GM12865 (cell line): Measurements from ENCODE around the gene RIT2.

Experiments used
- DNase-seq: peaks from one replicate; pipeline ENCODE4 v3.0.0; 2010; ENCODE audit warnings: low read depth
- H3K4me3 ChIP-seq: 2 replicates; pipeline ENCODE4 v1.5.1; 2011; ENCODE audit warnings: mild to moderate bottlenecking, low read depth, low read length, control low read depth
- TF ChIP-seq, protein P1 (sequence below): IDR thresholded peaks from 2 replicates; pipeline ENCODE4 v1.5.1; 2011; ENCODE audit warnings: low read length, control low read depth, low read depth, inconsistent platforms; ENCODE audit not compliant: insufficient read depth; ENCODE audit errors: missing control alignments

Gene RIT2

DNA sequence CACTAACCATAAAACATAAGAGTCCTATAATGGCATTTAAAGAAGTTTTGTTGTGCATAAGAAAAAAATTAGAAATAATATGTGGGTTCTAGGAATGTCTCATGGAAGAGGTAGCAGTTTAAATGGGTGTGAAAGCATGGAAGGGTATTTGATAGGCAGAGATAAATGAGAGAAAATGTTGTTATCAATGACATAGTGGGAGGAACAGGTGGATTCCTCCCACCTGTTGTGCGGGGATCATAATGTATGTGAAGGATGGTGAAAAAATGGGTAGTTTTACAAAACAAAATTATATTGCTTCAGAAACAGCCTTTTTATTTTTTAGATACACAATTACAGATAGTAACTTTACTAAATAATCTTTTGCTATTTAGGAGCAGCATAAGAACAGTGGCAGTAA is 41.7 kb downstream of the RIT2 start:
- TF ChIP-seq, protein P1, sequence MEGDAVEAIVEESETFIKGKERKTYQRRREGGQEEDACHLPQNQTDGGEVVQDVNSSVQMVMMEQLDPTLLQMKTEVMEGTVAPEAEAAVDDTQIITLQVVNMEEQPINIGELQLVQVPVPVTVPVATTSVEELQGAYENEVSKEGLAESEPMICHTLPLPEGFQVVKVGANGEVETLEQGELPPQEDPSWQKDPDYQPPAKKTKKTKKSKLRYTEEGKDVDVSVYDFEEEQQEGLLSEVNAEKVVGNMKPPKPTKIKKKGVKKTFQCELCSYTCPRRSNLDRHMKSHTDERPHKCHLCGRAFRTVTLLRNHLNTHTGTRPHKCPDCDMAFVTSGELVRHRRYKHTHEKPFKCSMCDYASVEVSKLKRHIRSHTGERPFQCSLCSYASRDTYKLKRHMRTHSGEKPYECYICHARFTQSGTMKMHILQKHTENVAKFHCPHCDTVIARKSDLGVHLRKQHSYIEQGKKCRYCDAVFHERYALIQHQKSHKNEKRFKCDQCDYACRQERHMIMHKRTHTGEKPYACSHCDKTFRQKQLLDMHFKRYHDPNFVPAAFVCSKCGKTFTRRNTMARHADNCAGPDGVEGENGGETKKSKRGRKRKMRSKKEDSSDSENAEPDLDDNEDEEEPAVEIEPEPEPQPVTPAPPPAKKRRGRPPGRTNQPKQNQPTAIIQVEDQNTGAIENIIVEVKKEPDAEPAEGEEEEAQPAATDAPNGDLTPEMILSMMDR, result no peak
- H3K4me3 ChIP-seq, result no peak overlapping the region
- DNase-seq, result no peak

- DNase-seq, result no peak
- TF ChIP-seq, protein P1, result no peak
- H3K4me3 ChIP-seq, result no peak overlapping the region
Measured at GRCh38 chr18:43068781-43069180, 46.7 kb downstream of the RIT2 start.

- no peak for DNase-seq
- H3K4me3 ChIP-seq, result no peak overlapping the region
- TF ChIP-seq, protein P1, result no peak
Measured at GRCh38 chr18:43067570-43067969, 47.9 kb downstream of the RIT2 start.

DNA sequence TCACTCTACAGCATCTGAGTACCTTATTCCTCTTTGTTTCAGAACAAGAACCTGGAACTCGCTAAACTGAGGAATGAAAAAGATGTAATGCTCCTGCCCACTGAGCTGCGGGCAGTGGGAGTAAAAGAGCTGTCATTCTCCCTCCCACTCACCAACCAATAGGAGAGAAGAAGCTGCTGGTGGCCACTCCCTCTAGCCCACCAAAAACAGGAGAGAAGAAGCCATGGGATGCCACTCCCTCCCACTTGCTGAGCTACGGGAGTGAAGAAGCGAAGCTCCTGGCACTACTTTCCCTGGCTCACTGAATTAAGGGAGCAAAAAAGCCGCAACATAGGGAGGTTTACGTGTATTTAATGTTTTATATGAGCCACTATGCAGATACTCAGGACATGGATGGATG is 53.7 kb downstream of the RIT2 start:
- H3K4me3 ChIP-seq, result no peak overlapping the region
- TF ChIP-seq, protein P1, result no peak
- DNase-seq, result no peak

DNA sequence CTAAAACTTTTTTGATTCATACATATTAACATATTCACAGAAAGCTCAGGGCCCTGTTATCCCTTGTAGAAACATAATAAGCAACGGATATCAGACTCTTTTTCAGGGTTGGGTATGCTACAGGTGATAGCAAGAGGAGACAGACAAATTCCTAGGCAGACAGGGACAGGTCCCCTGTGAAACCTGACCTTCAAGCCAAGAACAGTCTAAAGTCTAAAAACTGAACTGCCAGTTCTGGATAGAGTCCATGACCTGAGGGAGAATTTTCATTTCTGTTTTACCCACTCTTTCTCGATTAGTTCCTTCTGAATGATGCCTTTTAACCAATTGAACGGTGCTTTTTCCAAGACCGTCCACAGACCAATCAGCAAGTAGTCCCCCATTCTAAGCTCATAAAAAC is 54.2 kb downstream of the RIT2 start:
- TF ChIP-seq, protein P1, result no peak
- H3K4me3 ChIP-seq, result no peak overlapping the region
- no peak for DNase-seq

- no peak overlapping the region for H3K4me3 ChIP-seq
- TF ChIP-seq, protein P1, result no peak
- no peak for DNase-seq
Measured at GRCh38 chr18:43060020-43060419, 55.5 kb downstream of the RIT2 start.

GRCh38 chr18:43054815-43055519 is 60.5 kb downstream of the RIT2 start:
- H3K4me3 ChIP-seq, result no peak overlapping the region
- no peak for DNase-seq
- TF ChIP-seq, protein P1, result no peak
